Stimulated activated CD4-positive, alpha-beta T cell treated with anti-CD3 and anti-CD28 coated beads, Interleukin-4, amount 100 ng/mL, for 24 hours (primary cell): ENCODE measurements around the gene ARHGAP5.

Source experiments
- DNase-seq: peaks from one replicate; pipeline ENCODE4 v3.0.0-alpha.2; 2020

The ARHGAP5 gene, protein sequence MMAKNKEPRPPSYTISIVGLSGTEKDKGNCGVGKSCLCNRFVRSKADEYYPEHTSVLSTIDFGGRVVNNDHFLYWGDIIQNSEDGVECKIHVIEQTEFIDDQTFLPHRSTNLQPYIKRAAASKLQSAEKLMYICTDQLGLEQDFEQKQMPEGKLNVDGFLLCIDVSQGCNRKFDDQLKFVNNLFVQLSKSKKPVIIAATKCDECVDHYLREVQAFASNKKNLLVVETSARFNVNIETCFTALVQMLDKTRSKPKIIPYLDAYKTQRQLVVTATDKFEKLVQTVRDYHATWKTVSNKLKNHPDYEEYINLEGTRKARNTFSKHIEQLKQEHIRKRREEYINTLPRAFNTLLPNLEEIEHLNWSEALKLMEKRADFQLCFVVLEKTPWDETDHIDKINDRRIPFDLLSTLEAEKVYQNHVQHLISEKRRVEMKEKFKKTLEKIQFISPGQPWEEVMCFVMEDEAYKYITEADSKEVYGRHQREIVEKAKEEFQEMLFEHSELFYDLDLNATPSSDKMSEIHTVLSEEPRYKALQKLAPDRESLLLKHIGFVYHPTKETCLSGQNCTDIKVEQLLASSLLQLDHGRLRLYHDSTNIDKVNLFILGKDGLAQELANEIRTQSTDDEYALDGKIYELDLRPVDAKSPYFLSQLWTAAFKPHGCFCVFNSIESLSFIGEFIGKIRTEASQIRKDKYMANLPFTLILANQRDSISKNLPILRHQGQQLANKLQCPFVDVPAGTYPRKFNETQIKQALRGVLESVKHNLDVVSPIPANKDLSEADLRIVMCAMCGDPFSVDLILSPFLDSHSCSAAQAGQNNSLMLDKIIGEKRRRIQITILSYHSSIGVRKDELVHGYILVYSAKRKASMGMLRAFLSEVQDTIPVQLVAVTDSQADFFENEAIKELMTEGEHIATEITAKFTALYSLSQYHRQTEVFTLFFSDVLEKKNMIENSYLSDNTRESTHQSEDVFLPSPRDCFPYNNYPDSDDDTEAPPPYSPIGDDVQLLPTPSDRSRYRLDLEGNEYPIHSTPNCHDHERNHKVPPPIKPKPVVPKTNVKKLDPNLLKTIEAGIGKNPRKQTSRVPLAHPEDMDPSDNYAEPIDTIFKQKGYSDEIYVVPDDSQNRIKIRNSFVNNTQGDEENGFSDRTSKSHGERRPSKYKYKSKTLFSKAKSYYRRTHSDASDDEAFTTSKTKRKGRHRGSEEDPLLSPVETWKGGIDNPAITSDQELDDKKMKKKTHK (N-terminal part only)

DNA sequence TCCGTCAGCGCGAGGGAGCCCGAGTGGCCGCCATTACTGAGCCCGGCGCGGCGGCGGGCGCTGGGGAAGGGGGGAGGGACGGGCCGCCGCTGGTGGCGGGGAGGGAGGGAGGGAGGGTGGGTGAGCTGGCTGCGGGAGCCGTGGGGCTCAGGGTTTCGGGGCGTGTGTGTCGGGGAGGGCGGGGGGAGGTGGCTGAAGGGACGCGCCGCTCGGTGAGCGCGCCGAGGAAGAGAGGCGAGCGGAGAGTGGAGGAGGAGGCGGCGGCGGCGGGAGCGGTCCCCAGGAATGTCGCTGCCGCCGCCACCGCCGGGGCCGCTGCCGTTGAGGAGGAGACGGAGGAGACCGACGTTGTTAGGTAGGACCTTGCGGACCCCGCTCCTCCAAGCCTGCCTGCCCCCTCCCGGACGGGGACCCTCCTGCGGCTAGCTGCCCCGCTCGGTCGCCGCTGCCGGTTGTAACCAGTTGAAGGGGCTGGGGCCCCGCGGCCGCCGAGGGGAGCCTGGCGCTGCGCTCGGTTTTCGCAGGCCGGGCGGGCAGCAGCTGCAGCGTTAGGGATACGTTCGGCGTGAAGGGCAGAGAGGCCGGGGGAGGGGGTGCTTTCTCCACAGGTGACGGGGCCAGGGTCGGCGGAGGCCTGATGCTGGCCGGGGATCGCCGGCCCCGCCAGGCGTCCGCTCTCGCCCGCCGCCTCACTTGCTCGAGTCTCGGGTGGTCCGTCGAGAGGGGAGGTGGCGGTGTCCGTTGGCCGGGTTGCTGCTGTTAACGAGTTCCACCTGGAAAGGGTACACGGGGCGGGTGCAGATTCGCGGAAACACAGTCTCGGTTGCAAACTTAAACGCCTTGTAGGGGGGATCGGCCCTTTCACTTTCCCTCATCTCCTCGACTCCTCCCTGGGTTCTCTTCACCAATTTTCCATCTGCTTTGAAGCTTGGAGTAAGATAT, at the start of gene ARHGAP5:
Gene ARHGAP5 (plus strand): TSS at position 224 of the 942 bp plus-strand sequence. CDS start 13,366 bp downstream, outside the sequence.
- peak; percentile 74 for DNase-seq

DNA sequence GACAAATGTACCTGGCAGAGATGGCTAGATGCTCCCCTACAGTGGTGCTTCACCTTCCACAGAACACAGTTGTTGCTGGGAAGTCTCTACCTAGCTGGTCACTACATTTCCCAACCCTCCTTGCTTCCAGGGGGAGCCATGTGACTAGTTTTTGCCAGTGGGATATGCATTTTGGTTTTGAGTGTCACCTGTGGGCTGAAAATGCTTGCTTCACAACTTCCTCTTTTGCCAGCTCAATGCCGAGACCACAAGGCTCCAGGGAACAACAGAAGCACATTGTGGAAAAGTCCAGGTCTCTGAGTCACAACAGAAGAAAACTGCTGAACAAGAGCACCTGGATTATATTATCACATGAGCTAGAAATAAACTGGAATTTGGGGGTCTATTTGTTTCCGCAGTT, 48.5 kb upstream of the ARHGAP5 start:
- DNase-seq, result no peak

DNA sequence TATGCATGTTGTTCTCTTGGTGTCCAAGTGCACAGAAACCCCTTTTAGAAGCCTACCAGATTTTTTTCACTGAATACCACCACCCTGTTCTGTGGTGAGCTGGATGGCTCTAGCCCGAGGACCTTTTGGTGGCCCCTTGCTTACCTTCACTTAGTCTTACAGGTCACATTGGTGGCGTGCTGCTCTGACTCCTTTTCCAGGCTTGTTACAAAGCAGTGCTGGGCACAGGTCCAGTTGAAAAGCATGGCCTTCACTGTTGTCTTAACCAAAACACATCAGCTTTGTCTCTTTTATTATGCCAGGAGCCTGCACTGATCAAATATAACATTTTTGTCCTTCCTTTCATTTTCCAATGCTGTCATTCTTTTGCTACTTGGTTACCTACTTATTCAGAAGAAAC, 43.6 kb upstream of the ARHGAP5 start:
- no peak for DNase-seq

DNA sequence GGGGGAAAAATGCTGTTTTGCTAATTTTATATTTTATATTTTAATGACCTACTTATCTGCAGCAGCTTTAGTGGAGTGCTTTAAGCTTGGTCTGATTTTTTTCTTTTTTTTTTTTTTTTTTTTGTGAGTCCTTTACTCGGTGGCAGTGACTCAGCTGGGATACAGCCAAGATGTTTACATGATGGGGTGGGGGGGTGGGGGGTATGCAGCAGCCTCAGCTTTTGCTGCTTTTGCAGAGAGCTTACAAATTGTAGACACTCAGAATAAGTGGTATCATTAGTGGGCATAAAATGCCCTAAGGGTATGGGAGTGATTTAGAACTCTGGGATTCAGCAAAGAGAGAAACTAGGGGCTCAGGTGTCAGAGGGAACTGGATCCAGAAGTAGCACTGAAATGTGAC, 38.2 kb upstream of the ARHGAP5 start:
- DNase-seq, result no peak

DNA sequence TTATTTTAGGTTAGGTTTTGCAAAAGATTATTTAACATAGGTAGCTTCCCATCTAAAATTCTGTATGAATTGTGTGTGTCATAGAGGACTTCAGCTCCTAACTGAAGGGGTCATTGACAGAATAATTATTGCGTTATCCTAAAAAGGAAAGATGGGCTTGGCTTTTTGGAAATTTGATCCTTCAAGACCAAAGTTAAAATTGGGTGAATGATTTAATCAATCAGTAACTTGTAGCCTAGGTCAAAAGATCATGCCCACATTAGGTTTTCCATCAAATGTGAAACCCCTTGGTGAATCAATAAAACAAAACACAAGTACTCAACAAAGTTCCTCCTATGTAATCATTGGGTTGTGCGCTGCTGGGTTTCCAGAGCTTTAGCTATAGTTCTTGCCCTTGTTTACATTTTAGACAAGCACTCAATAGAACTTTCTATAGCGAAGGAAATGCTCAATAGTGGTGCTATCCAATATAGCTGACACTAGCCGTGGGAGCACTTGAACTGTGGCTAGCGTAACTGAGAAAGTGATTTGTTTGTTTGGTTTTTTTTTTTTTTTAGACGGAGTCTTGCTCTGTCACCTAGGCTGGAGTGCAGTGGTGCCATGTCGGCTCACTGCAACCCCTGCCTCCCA, 37.6 kb upstream of the ARHGAP5 start:
- DNase-seq, result no peak

DNA sequence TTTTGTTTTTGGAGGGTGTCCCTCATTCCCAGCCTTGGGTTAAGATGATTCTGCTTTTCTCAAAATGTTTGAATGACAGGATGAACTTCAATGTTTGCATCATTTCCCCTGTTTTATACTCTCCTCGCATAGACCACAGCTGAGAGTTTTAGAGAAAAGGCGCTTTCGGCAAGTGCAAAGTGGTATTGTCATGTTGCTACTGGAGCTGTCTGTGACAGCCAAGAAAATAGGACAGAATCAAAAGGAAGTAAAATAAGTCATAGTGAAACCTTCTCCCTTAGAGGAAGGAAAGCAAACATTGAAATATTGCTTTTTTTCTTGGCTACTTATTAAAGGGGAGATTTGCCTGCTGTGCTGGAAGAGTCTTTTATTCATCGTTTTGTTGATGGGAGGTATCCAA, 33.5 kb upstream of the ARHGAP5 start:
- no peak for DNase-seq

DNA sequence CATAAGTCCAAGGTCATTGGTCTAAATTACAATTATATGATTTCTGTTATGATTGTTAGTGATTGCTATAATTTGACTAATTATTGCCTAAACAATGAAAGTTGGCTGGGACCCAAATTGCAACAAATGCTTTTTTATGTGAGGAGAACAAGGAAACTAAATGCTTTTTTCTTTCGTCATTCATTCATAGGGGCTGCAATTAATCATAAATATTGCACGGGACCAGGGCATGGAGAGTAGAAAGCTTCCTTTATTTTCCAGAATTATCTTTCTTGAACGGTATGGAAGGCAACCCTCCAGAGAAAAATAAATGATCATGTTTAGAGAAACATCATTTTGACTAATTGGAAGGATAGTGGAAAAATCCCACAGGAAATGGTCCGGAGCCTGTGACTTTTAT, 32.6 kb upstream of the ARHGAP5 start:
- no peak for DNase-seq

DNA sequence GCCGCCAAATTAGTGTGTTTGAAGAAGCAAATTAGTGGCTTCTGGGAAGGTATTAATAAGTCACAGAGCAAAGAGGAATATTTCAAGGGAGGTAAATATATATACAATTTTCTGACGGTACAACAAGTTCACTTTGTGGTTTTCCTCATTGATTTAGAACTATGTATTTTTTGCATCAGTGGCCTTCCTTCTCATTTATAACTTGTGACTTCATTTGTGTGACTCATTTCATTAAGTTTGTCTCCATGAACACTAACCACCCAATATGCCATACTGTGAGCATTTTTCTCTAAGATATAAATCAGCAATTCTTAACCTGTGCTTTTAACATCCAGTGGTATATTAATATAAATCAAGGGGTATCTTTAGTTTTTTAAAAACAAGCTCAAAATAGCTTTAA, 29.3 kb upstream of the ARHGAP5 start:
- no peak for DNase-seq

DNA sequence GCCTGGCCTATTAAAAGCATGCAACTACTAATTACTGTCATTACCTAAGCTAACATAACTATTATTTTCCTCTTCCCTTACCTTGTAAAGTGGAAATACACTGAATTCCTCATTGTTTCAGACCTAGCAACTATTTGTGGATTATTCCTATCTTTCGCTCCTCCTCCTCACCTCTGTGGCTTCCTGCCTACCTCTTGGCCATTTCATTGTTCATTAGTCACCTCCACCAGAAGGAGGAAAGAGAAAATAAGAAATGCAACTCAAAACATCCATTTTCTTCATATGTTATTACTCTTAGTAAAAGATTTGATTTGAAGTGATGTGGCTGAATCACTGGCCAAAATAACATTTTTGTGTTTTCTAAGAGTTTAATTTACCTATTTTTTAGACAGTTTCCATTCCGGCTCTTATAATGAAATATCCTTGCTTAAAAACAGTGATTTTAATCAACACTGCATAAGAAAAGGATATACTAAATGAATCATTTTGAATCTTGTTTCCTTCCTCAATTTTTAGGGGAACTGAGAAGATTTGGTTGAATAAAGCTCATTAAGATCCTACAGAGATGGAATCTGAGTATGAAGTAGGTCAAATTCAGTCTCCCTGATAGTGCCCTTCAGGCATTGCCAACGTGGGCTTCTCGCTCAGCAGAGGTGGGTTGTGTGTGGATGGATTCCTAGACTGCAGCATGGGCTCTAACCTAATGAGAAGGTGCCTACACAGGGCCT, 27.6 kb upstream of the ARHGAP5 start:
- DNase-seq, result no peak

DNA sequence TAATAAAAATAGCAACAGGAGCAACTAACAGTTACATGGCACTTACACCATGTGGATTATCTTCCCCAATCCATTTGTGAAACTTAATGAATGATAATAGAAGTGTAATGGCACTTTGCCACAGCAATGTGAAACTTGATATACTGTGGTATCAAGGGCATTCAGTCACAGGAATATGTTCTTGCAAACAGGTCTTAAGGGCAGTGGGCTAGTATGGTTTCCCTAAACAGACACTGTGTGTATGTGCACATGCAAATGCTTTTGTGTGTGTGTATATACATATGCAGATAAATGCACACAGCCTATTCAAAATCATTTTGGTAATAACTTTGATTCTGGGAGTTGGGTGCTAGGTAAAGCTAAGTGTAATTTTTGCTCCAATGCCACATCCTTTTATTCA, 26.2 kb upstream of the ARHGAP5 start:
- no peak for DNase-seq

DNA sequence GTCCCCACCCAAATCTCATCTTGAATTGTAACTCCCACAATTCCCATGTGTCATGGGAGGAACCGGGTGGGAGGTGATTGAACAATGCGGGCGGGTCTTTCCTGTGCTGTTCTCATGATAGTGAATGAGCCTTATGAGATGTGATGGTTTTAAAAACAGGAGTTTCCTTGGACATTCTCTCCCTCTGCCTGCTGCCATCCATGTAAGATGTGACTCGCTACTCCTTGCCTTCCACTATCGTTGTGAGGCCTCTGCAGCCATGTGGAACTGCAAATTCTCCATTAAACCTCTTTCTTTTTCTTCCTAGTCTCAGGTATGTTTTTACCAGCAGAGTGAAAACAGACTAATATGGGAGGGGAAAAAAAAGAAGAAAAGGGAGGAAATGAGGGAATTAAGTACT, 22.6 kb upstream of the ARHGAP5 start:
- no peak for DNase-seq

DNA sequence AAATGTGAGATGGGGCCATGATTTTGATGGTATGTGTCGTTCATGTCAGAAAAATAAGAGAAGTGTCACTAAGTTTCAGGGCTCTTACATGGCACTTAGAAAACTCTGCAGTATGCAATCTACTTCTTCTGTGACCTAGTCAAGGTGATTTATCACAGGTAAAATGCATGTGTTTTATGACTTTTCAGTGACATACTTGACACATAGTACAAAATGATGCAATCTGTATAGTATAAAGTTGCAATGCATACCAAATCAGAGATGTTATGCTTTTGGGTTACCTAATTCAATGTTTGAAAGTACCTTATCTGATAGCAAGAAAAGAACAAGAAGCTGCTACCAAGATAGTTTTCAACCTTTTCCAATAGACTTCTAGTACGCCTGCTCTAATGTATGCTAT, 21.9 kb upstream of the ARHGAP5 start:
- DNase-seq, result no peak

DNA sequence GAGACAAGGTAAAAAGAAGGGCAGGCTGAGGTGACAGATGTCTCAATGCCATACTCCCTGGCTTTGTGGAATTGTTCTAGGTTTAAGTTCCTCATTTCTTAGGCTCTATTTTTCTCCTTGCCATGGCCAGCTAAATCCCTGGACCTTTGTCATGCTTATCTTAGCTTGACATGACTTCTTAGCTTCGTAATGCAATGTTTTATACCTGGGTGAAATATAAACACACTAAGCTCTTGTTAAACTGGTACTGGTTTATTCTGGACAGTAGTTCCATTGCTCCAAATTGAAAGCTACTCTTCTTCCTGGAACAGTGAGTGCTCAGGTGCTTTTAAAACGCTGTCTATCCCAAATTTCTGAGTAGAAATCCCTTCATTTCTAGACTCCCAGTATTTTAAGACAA, 17.4 kb upstream of the ARHGAP5 start:
- DNase-seq, result no peak

DNA sequence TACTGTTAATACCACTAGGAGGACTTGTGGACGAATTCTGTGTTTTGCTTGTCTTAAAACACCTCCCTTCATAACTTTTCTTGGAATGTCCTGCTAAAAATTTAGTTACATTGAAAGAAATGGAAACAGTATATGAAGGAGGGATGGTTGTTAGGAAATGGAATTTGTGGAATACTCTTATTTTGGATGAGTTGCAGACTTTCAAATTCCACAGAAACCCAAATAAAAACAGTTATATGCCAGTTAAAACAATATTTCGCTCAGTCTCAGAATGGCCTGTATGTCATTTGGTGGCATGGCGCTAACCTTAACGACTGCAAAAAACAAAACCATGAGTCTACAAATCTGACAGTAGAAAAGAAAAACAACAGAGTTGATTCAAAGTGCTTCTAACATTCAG, 12.2 kb upstream of the ARHGAP5 start:
- DNase-seq, result no peak

DNA sequence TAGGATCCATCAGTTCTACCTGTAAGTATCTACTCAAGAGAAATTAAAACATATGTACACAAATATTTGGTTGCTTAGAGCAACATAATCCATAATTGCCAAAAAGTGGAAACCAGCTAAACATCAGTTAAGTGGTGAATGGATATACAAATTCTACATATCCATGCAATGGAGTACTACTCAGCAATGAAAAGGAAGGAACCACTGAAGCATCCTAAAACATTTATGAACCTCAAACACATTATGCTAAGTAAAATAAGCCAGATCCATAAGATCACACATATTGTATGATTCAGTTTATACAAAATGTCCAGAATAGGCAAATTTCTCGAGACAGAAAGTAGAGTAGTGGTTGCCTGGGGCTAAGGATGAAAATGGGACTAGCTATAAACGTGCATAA, 8.4 kb upstream of the ARHGAP5 start:
- no peak for DNase-seq

DNA sequence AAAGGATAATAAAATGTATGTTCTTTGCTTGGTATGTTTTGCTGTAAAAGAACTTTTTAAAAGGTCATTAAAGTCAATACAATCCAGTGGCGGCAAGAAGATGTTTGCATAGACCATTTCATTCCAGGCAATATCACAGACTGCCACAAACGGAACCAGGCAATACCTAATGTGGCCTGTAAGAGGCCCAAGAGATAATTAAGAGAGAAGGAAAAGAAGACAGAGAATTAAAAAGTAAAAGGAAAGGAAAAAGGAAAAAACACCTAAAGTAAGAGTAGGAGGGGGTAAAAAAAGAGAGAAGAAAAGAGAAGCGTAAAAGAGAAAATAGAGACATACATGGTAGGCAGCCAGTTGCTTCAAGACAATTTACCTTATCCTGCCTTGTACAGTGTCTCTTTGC, 6.8 kb upstream of the ARHGAP5 start:
- DNase-seq, result no peak

DNA sequence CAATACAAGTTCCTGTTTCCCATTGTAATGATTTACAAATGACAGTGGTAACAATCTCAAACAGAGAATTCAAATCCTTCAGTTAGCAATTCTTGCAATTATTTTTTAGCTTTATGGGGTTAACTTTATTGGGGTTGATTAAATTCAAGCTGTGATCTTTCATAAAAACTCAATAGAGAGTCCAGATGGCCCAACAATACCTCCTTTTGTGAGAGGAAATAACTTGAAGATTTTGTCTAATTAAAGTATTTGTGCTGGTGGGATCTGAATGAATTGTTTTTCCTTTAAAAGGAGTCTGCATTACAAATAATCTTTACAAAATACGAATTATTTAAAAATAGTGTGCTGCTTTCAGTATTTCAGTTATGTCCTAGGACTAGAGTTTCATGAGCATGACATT, 4.4 kb upstream of the ARHGAP5 start:
- DNase-seq, result no peak

DNA sequence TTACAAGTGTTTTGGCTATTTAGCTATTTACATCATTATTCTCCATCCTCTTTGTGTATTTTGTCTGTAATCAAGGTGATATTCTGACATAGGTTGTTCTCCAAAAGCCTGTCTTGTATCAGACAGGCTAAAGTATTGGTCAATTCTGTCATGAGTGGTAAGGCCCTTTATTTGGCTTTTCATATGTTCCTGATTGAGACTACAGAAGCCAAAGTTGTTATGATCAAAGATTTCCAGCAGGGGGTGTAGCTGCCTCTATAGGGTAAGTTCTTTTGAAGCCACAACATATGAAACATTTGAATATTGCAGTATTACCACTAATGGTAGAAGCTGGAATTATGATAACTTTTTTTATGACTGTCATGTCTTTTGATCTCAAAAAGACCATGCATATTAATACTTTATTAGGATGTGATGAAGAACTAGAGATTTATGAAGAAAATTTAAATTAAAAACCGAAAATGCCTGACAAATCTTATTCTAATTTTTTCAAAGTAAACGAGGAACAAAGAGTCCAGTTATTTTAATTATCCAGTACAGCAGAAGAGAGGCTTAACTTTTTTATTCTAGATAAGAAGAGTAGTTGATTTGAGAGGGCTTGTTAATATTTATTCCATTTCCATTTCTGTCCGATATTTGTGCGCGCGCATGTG, 3.4 kb upstream of the ARHGAP5 start:
- DNase-seq, result peak; percentile 70

DNA sequence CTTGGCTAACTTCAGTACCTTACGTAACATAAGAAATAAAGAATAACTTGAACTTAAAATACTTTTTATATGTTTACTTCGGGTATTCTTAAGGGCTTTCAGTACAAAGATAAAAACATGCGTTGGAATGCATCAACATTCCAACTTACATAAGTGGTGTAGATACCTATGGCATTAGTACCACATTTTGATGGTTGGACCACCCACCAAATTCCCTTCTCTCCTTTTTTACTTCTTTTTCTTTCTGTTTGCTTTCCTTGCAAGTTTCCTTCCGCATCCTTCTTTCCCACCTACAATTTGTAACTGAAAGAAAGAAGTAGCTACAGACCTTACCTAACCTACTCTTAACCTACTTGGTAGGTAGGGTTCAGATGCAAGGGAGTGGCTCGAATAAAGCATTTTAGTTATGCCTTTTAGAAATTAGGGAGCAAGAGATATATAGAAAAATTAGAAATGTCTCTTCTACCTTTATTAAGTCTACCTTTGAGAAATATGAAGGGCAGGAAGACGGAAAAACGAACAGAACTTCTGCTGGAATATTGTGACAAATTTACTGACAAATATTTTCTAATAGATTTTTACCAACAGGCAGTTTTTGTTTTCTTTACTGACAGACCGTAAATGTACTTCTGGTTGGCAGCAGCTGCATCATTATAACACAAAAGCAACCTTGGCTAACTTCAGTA, 2.1 kb upstream of the ARHGAP5 start:
- no peak for DNase-seq
